Measurements from ENCODE around the gene GFY. TPM values are rescaled to one million over a fixed set of nuclear protein-coding genes. Genes with fewer than 3 reads are reported as not detected.

GFY gene
- total RNA-seq = not detected

DNA sequence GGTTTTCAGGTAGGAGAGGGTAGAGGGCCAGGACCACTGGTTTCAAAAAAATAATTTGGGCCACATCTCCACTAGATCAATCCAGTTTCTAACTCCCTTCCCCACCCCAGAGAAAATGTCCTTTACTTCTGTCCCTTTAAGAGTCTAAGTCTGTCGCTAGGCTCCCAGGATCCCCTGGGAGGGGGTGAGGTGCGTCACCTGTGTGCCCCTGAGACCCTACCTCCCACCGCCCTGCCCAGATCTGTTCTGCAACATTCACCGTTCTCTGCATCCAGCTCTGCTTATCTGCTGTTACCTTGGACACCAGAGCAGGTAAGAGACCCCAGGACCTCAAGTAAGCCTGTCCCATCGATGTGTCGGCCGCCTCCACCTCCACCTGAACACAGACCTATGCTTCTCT is at the start of gene GFY:
GFY (plus strand) TSS at position 211 of the 400 bp plus-strand sequence. CDS start 1,043 bp downstream, outside the sequence.
- no peak for ATAC-seq (ENCODE audit: low FRiP score in 2 of 2)
- no peak within 1 kb of the TSS for H3K4me3 ChIP-seq
- no peaks in the 10 kb centered on the region for H3K9me3 ChIP-seq

DNA sequence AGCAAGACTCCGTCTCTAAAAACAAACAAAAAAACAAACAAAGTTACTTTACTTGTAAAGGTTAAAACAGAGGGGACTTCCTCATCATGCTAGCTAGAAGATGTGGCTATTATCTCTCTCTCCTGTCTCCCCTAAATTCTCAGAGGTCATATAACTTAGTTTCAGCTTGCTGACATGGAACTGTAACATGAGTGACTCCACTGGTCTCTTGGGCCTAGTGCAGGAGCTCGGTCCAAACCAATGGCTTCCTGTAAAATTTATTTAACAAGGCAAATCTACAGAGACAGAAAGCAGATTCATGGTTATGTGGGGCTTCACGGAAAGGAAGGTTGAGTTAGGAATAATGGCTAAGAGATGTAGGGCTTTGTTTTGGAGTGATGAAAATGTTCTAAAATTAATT is 46.7 kb upstream of the GFY start:
- no peak for DNase-seq
- no peak for TF ChIP-seq EP300 (IDR thresholded peaks at IDR 0.05)
- no peak for TF ChIP-seq POLR2AphosphoS5 (IDR thresholded peaks at IDR 0.05)
- TF ChIP-seq CTCF (IDR thresholded peaks at IDR 0.05) = no peak
- no peak for TF ChIP-seq POLR2A (IDR thresholded peaks at IDR 0.05)
- no peak for ATAC-seq (ENCODE audit: low FRiP score in 2 of 2)
- Histone ChIP-seq H3K27me3 (no peaks in the 10 kb centered on the region), H3K27ac (no peak overlapping the region), H3K9me3 (peaks cover 6 to 12% (median 9%) of the 10 kb centered on the region in 4 donors), H3K4me1 (no peaks in the 10 kb centered on the region), H3K36me3 (no peaks in the 10 kb centered on the region), H3K4me3 (no peak overlapping the region)
- WGBS, 2 donors = 86 to 87% methylated on average over 3 of the region's 3 CpGs

More for the DNA sequence above, at the start of gene GFY:
- Histone ChIP-seq H3K4me1 (peaks cover 29 to 52% (median 36%) of the 10 kb centered on the region in 4 donors), H3K36me3 (no peaks in the 10 kb centered on the region), H3K27me3 (peaks cover 0 to 78% (median 48%) of the 10 kb centered on the region in 4 donors), H3K27ac (no peak within 1 kb of the TSS)
- DNase-seq = no peak
- WGBS, 2 donors = 45 to 59% methylated on average over 7 of the region's 7 CpGs
- no peak for TF ChIP-seq POLR2AphosphoS5 (IDR thresholded peaks at IDR 0.05)
- TF ChIP-seq CTCF (IDR thresholded peaks at IDR 0.05) = no peak
- TF ChIP-seq POLR2A (IDR thresholded peaks at IDR 0.05) = no peak
- no peak for TF ChIP-seq EP300 (IDR thresholded peaks at IDR 0.05)

- no peak for ATAC-seq (ENCODE audit: low FRiP score in 2 of 2)
- DNase-seq = no peak
- Histone ChIP-seq H3K9me3 (peaks cover 6 to 12% (median 9%) of the 10 kb centered on the region in 4 donors), H3K4me1 (no peaks in the 10 kb centered on the region), H3K27me3 (no peaks in the 10 kb centered on the region), H3K27ac (no peak overlapping the region), H3K4me3 (no peak overlapping the region), H3K36me3 (no peaks in the 10 kb centered on the region)
- WGBS, 2 donors = 88 to 100% methylated on average over 3 of the region's 3 CpGs
- TF ChIP-seq CTCF (IDR thresholded peaks at IDR 0.05) (no peak), EP300 (IDR thresholded peaks at IDR 0.05) (no peak)
These were observed 44.8 kb upstream of the GFY start for GRCh38 chr19:49380391-49380790.

- H3K27me3 ChIP-seq = no peaks in the 10 kb centered on the region
- DNase-seq (no peak), ATAC-seq (ENCODE audit: low FRiP score in 2 of 2) (no peak)
- H3K4me1 ChIP-seq = peaks cover 0 to 4% (median 0%) of the 10 kb centered on the region in 4 donors
- H3K36me3 ChIP-seq = no peaks in the 10 kb centered on the region
- H3K4me3 ChIP-seq = no peak overlapping the region
- H3K27ac ChIP-seq = no peak overlapping the region
- 90 to 92% methylated on average over 5 of the region's 5 CpGs for WGBS, 2 donors
- TF ChIP-seq POLR2A (IDR thresholded peaks at IDR 0.05) (no peak), EP300 (IDR thresholded peaks at IDR 0.05) (no peak), POLR2AphosphoS5 (IDR thresholded peaks at IDR 0.05) (no peak), CTCF (IDR thresholded peaks at IDR 0.05) (no peak)
- H3K9me3 ChIP-seq = peaks cover 6 to 12% (median 9%) of the 10 kb centered on the region in 4 donors
These were observed 42.5 kb upstream of the GFY start for GRCh38 chr19:49382639-49383038.

DNA sequence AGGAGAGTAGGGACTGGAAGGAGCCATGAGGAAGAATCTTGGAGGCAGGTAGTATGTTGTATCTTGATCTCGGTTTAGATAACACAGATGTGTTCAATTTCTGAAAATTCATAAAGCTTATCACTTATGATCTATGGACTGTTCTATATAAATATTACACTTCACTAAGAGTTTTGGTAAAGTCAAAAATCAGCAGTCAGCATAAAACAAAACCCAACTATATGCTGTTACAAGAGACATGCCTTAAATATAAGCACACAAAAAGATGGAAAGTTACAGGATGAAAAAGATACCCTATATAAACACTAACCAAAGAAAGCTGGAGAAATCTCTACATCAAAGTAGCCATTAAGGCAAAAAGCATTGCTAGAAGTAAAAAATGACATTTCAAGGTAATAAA is 41.6 kb upstream of the GFY start:
- TF ChIP-seq EP300 (IDR thresholded peaks at IDR 0.05) (no peak), POLR2AphosphoS5 (IDR thresholded peaks at IDR 0.05) (no peak), POLR2A (IDR thresholded peaks at IDR 0.05) (no peak), CTCF (IDR thresholded peaks at IDR 0.05) (no peak)
- Histone ChIP-seq H3K27me3 (no peaks in the 10 kb centered on the region), H3K27ac (no peak overlapping the region), H3K4me1 (peaks cover 0 to 4% (median 2%) of the 10 kb centered on the region in 4 donors), H3K36me3 (no peaks in the 10 kb centered on the region), H3K9me3 (peaks cover 6 to 12% (median 9%) of the 10 kb centered on the region in 4 donors), H3K4me3 (no peak overlapping the region)
- WGBS, 2 donors = 45 to 90% methylated on average over 1 of the region's 1 CpG
- no peak for DNase-seq
- no peak for ATAC-seq (ENCODE audit: low FRiP score in 2 of 2)

All from upper lobe of left lung (tissue), 6 donors.